ENCODE results near the gene RPL10. TPM values are rescaled to one million over a fixed set of nuclear protein-coding genes. Genes with fewer than 3 reads are reported as not detected.
"Not testable (repeated sequence)": the region's sequence is repeated elsewhere in the genome, so short reads cannot be mapped to it uniquely, and the experiment has no call there.

The RPL10 gene
- total RNA-seq, 1 experiment from 2014 or later = 2,876 TPM

DNA sequence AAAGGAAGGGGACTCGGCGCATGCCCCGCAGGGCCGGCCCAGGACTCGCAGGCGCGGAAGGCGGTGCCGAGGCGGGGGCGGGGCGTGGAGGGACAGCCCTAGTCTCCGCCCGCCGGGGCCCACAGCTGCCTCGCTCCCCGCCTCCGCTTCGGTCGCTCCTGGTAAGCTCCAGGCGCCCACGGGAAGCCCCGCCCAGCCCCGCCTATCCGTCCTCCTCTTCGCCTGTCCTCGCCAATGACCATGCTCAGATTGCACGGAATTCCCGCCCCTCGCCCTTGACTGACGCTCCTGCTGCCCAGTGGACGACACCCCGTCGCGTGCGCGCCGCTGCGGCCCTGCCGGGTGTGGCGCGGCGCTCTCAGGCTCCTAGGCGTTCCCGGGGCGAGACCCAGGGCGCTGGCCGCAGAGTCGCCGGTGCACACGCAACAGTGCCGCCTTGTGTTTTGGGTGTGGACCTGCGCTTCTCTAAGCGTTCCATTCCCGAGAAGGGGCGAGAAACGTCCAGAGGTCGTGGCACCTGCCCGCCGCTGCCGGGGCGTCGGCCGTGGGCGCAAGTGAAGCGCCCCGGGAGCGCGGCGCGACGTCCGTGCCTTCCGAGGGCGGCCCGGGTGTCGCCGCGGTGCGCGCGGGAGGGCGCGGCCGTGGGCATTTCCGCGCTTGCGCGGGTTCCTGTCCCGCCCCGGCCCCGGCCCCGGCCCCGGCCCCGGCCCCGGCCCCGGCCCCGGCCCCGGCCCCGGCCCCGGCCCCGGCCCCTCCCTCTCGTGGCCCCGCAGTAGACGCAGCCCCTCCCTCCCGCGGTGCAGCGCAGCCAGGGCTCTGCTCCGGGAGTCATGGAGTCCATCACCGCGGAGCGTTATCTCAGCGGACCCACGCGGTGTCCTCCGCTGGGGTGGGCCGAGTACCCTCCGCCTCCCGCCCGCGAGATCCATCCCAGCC, 8.1 kb upstream of the RPL10 start:
- DNase-seq (ENCODE audit: low read depth); in situ Hi-C loops (cut with HindIII; ENCODE audit: low pct_unique_long_range_greater_than_20kb, low sequenced_read_pairs): not testable (repeated sequence)

- in situ Hi-C loops (cut with HindIII; ENCODE audit: low pct_unique_long_range_greater_than_20kb, low sequenced_read_pairs); DNase-seq (ENCODE audit: low read depth): not testable (repeated sequence)
Observed at GRCh38 chrX:154396363-154396762, 1.8 kb upstream of the RPL10 start.

DNA sequence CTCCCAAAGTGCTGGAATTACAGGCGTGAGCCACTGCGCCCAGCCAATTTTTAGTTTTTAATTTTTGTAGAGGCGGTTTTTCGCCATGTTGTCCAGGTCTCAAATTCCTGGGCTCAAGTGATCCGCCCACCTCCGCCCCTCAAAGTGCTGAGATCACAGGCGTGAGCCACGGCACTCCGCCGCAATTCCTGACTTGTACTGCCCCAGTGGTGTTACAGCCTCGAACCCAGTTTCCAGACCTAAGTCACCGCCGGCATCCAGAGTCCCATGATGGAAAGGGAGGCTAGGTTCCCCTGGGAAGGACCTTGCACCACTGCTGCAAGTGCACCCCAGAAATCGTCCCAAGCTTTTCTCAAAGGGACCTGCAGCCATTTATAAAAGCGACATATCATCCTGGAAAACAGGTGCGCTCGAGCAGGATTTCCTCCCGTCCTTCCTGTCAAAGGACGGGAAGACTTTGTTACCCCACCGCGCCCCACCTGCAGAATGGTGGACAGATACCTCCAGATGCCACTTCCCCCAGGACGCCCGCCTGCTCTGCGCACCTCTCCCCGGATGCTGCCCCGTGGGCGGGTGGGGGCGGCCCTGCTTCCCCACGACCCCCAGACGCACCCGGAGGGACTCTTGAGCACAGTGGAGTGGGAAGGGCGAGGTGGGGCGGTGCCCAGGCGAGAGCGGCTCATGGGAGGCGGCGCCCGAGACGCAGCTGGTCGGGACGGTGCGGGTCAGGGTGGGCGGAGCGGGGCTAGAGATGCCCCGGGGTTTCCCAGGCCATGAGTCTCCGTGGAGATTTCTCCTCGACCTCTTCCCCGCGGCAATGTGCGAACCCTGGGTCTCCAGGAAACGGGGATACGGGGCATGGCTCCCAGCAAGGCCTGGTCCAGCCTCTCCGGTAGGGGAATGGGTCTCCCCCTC, 947 bp upstream of the RPL10 start:
- peak; percentile 74 for DNase-seq (ENCODE audit: low read depth)
- in situ Hi-C loops (cut with HindIII; ENCODE audit: low pct_unique_long_range_greater_than_20kb, low sequenced_read_pairs) = no loop called here

DNA sequence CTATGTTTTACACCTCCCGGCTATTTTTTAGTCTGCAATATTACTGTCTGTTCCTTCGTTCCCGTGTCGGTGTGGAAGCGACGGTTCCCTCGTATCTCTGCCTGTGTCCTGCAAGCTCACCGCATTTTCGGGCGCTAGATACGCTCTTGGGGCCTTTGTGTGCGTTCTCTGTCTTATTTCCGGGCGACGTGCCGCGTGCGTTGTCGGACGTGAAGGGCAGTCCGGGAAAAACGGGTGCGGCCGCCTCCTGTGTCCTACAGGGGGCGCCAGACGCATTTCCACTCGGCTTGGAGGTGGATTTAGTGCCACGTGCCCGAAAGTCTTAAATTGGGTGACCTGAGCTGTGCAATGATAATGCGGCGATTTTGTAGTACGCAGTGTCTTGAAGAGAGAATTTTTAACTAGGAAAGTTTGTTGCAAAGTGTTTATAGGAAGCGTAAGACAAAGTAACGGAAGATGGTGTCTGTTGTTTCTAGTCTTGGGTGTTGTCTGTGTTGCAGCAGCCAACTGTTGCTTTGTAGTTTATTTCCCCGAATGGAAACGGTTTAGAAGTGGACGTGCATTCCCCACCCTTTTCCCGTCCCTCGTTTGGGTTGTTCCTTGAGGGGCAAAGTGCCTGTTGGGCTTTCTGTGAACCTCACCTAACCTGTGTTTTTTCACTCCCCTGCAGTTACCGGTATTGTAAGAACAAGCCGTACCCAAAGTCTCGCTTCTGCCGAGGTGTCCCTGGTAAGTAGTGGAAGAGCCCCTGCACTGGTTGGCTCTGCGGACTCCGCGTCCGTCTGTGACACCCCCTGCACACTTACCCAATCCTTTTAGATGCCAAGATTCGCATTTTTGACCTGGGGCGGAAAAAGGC, 720 bp downstream of the RPL10 start:
- peak; percentile 77 for DNase-seq (ENCODE audit: low read depth)
- in situ Hi-C loops (cut with HindIII; ENCODE audit: low pct_unique_long_range_greater_than_20kb, low sequenced_read_pairs) = no loop called here

DNA sequence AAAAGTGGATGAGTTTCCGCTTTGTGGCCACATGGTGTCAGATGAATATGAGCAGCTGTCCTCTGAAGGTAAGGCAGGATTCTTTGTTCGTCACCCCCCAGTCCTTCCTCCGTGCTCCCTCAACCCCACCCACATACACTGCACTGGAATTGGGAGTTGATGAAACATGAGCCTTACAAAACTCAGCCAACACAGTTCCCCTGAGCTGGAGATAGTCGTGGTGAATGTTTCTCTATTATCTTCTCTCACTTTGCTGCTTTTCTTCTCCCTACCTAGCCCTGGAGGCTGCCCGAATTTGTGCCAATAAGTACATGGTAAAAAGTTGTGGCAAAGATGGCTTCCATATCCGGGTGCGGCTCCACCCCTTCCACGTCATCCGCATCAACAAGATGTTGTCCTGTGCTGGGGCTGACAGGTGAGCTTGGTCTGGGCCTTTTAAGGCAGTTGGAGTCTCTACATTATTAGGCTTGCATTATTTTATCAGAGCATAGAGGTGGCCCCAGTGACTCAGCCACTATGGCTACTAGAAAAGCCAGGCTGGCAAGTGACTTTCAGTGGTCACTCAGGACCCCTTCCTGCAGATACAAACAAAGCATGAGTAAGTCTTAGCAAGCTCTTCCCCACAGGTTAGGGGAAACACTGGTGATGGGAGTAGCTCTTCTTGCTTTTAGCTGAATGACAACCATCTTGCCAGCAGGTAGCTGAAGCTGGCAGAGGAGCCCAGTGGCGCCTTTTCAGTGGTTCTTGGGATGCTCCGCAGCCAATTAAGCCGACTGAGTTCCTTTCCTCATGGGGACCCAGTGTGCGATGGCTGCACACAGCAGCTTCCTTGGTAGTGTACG, 1.6 kb downstream of the RPL10 start:
- DNase-seq (ENCODE audit: low read depth) = no peak
- in situ Hi-C loops (cut with HindIII; ENCODE audit: low pct_unique_long_range_greater_than_20kb, low sequenced_read_pairs) = no loop called here

DNA sequence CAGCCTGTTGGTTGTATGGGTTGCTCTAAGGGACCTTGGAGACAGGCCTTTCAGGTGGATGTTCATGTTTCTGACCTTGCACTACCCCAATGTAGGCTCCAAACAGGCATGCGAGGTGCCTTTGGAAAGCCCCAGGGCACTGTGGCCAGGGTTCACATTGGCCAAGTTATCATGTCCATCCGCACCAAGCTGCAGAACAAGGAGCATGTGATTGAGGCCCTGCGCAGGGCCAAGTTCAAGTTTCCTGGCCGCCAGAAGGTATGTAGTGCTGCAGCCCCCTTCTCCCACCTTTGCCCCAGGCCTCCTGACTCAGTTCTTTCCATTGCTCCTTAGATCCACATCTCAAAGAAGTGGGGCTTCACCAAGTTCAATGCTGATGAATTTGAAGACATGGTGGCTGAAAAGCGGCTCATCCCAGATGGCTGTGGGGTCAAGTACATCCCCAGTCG, 2.2 kb downstream of the RPL10 start:
- in situ Hi-C loops (cut with HindIII; ENCODE audit: low pct_unique_long_range_greater_than_20kb, low sequenced_read_pairs); DNase-seq (ENCODE audit: low read depth): not testable (repeated sequence)

GRCh38 chrX:154401045-154401799, 3.0 kb downstream of the RPL10 start:
- no peak for DNase-seq (ENCODE audit: low read depth)
- in situ Hi-C loops (cut with HindIII; ENCODE audit: low pct_unique_long_range_greater_than_20kb, low sequenced_read_pairs) = no loop called here

- in situ Hi-C loops (cut with HindIII; ENCODE audit: low pct_unique_long_range_greater_than_20kb, low sequenced_read_pairs) = no loop called here
- DNase-seq (ENCODE audit: low read depth) = no peak
Observed at GRCh38 chrX:154401918-154402621, 3.9 kb downstream of the RPL10 start.

GRCh38 chrX:154402622-154403127, 4.5 kb downstream of the RPL10 start:
- in situ Hi-C loops (cut with HindIII; ENCODE audit: low pct_unique_long_range_greater_than_20kb, low sequenced_read_pairs) = no loop called here
- no peak for DNase-seq (ENCODE audit: low read depth)

DNA sequence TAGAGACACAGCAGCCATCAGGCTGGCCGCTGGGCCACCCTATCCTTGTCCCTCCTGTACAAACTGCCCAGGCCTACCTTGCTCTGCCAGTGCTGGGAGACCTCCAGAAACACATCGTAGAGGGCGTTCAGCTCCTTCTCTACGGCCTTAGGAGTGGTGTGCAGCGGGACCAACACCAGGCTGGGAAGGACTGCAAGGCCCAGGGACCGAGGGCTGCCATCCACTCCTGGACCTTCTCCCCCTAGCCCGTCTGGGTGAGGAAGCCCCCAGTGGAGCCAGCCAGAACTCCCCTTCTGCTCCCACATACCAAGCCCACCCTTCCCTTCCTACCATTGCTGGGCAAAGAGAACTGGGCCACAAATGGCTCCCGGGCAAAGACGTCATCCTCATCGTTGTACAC, 5.0 kb downstream of the RPL10 start:
- no peak for DNase-seq (ENCODE audit: low read depth)
- in situ Hi-C loops (cut with HindIII; ENCODE audit: low pct_unique_long_range_greater_than_20kb, low sequenced_read_pairs) = no loop called here

DNA sequence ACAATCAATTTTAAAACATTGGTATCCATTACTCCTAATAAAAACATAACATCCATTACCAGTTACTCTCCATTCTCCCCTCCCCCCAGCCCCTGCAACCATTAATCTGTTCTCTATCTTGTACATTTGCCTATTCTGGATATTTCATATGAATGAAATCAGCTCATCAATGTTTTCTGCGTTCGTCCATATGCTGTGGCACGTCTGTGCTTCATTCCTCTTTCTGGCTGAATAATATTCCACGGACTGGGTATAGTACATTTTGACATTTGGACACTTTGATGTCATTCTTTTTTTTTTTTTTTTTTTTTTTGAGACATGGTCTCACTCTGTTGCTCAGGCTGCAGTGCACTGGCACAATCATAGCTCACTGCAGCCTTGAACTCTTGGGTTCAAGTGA, 5.7 kb downstream of the RPL10 start:
- in situ Hi-C loops (cut with HindIII; ENCODE audit: low pct_unique_long_range_greater_than_20kb, low sequenced_read_pairs) = no loop called here
- DNase-seq (ENCODE audit: low read depth) = no peak

DNA sequence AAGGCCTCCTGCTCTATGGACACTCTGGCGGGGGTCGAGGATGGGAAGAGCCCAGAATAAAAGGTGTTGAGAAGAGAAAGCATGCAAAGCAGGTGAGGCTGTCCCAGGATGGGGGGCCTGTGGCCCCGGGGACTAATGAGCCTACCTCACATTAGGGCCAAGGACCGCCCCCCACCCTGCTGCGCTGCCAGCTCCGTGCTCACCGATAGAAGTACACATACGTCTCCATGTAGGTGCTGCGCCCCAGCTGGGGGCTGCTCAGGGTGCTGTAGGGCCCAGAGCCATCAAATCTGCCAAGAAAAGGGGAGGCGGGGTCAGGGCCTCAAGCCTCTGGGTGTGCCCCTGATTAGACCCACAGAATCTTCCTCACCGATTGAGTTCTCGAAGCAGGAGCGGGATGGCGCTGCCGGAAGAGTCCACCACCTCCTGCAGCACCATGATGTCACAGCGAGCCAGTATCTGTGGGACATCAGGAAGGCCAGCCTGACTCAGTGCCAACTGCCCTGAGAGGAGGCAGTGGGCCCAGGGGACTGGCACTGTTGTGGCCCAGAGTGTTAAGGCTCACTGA, 6.5 kb downstream of the RPL10 start:
- in situ Hi-C loops (cut with HindIII; ENCODE audit: low pct_unique_long_range_greater_than_20kb, low sequenced_read_pairs) = no loop called here
- no peak for DNase-seq (ENCODE audit: low read depth)

- in situ Hi-C loops (cut with HindIII; ENCODE audit: low pct_unique_long_range_greater_than_20kb, low sequenced_read_pairs) = no loop called here
- no peak for DNase-seq (ENCODE audit: low read depth)
Observed at GRCh38 chrX:154408659-154409221, 10.6 kb downstream of the RPL10 start.

DNA sequence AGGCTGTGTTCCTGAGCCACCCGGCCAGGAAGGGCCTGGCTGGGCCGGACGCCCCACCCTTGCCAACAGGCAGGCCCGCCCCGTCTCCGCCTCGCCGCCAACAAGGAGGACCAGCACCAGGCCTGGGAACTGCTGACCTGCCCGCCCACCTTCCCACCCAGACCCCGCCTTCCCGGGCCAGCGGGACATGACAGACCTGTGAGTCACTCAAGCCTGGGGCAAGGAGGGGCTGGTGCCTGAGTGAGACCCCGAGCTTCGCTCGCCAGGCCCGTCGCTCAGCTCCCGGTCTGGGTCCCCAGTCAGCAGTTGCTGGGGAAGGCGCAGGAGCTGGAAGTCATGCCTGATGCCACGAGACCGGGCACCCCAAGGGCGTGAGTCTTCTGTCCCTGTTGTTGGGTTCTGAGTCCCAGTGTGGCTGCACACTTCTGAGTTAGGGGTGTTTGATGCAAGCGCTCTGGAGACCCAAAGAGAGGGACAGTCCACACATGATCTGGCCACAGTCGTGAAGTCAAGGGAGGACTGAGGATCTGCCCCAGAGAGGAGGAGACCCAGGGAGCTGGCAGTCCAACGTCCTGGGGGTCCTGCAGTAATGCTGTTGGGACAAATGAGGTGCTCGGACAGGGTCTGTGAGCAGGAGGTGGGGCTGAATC, 11.2 kb downstream of the RPL10 start, which contains the start of gene DNASE1L1:
DNASE1L1 (minus strand) TSS at position 33 of the 650 bp plus-strand sequence. CDS start 3,686 bp downstream, outside the sequence.
- in situ Hi-C loops (cut with HindIII; ENCODE audit: low pct_unique_long_range_greater_than_20kb, low sequenced_read_pairs) = no loop called here

GRCh38 chrX:154411981-154412340, 13.8 kb downstream of the RPL10 start:
- in situ Hi-C loops (cut with HindIII; ENCODE audit: low pct_unique_long_range_greater_than_20kb, low sequenced_read_pairs) = no loop called here
- peak; percentile 61 for DNase-seq (ENCODE audit: low read depth)

More for the DNA sequence above, 11.2 kb downstream of the RPL10 start, which contains the start of gene DNASE1L1:
- peak; percentile 86 for DNase-seq (ENCODE audit: low read depth)
